ENCODE measurements around the gene VOPP1. TPM values are rescaled to one million over a fixed set of nuclear protein-coding genes. Genes with fewer than 3 reads are reported as not detected.

The VOPP1 gene
- total RNA-seq, 1 donor from 2014 or later, result 90.6 TPM

- H3K9me3 Mint-ChIP-seq, result no peaks in the 10 kb centered on the region
- H3K27ac Mint-ChIP-seq, result peak overlapping the region; percentile 93
- H3K36me3 Mint-ChIP-seq (ENCODE audit: low read depth), result peaks cover 25% of the 10 kb centered on the region
- H3K27me3 Mint-ChIP-seq, result no peaks in the 10 kb centered on the region
- peaks cover 72% of the 10 kb centered on the region for H3K4me1 Mint-ChIP-seq
- peak overlapping the region; percentile 91 for H3K4me3 Mint-ChIP-seq
- intact Hi-C loops (cut with micrococcal nuclease), result loop anchor here (1.0 to 10.0 kb wide), 9 partner anchors 21 to 575 kb away; partner anchors contain the start of genes CCT6A, CHCHD2, MRPS17 and PSPH
- DNase-seq, result peak; percentile 90
Observed at GRCh38 chr7:55571511-55572377, 558 bp downstream of the VOPP1 start.

DNA sequence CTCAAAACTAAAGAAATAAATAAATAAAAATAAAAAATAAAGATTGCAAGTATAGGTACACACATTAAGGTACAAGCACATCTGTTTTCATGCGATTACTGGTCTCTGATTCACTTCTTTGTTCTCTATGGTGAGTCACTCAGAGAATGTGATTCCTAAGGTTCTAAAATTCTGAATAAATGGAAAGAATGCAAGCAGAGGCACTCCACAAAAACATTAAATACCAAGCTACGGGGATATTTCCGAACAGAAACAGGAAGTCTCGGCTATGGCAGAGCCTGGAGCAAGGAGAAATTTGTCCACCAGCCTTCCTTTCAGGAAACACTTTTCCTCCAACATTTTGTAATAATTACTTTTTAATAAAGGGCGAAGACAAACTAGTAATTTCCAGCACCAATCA lies 1.4 kb downstream of the VOPP1 start:
- Mint-ChIP-seq H3K4me1 (peaks cover 73% of the 10 kb centered on the region), H3K27me3 (no peaks in the 10 kb centered on the region), H3K4me3 (peak overlapping the region; percentile 91), H3K9me3 (no peaks in the 10 kb centered on the region), H3K36me3 (ENCODE audit: low read depth) (peaks cover 26% of the 10 kb centered on the region), H3K27ac (peak overlapping the region; percentile 93)
- DNase-seq, result no peak
- intact Hi-C loops (cut with micrococcal nuclease), result loop anchor here (1.0 to 10.0 kb wide), 8 partner anchors 14 to 574 kb away; partner anchors contain the start of genes CCT6A, CHCHD2, MRPS17 and PSPH

- Mint-ChIP-seq H3K36me3 (ENCODE audit: low read depth) (peaks cover 29% of the 10 kb centered on the region), H3K4me1 (peaks cover 73% of the 10 kb centered on the region), H3K27ac (peak overlapping the region; percentile 92), H3K9me3 (no peaks in the 10 kb centered on the region), H3K4me3 (peak overlapping the region; percentile 91), H3K27me3 (no peaks in the 10 kb centered on the region)
- DNase-seq, result no peak
- intact Hi-C loops (cut with micrococcal nuclease), result loop anchor here (1.0 to 10.0 kb wide), 7 partner anchors 13 to 574 kb away; partner anchors contain the start of genes CCT6A, CHCHD2, MRPS17 and PSPH
Observed at GRCh38 chr7:55570218-55570873, 2.0 kb downstream of the VOPP1 start.

DNA sequence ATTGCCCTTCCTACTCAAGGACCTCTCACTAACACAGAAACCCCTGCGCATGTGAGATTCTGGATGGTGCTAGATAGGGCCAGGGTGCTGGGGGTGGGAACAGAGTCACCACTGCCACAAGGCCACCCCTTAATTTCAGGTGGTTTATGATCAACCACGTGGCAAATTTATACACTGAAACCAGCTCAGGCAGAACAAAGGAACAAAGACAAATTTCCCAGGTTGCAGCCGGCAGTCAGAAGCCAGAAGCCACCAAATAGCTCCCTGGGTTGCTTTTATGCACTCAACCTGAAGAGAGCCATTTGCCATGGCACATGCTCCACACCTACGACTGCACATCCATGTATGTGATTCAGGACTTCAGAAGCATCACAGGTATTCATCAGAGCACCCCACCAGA lies 2.5 kb downstream of the VOPP1 start:
- peaks cover 33% of the 10 kb centered on the region for H3K36me3 Mint-ChIP-seq (ENCODE audit: low read depth)
- intact Hi-C loops (cut with micrococcal nuclease), result loop anchor here (1.0 to 10.0 kb wide), 8 partner anchors 12 to 573 kb away; partner anchors contain the start of genes CCT6A, CHCHD2, MRPS17 and PSPH
- DNase-seq, result peak; percentile 68
- no peaks in the 10 kb centered on the region for H3K27me3 Mint-ChIP-seq
- H3K4me1 Mint-ChIP-seq, result peaks cover 74% of the 10 kb centered on the region
- no peaks in the 10 kb centered on the region for H3K9me3 Mint-ChIP-seq
- peak overlapping the region; percentile 92 for H3K27ac Mint-ChIP-seq
- peak overlapping the region; percentile 91 for H3K4me3 Mint-ChIP-seq

DNA sequence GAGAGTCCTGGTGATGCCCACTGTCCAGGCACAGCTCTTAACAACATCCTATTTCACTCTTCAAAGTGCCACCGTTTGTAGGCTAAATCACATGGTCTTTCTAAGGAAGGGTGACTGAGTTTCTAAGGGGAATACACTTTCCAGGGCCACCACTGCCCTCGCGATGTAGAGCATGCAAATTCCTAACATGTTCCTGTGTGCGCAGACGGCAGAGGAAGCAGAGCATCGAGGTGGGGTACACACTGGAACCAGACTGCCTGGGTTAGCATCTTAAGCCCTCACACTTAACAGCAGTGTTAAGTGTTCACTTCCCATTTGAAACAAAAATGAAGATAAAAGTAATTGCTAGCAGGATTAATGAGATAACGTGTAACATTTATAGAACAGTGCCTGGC lies 3.0 kb downstream of the VOPP1 start:
- H3K27me3 Mint-ChIP-seq, result no peaks in the 10 kb centered on the region
- intact Hi-C loops (cut with micrococcal nuclease), result loop anchor here (2.0 kb wide), 1 partner anchor 260 kb away; no protein-coding TSS in a partner anchor
- H3K36me3 Mint-ChIP-seq (ENCODE audit: low read depth), result peaks cover 33% of the 10 kb centered on the region
- no peaks in the 10 kb centered on the region for H3K9me3 Mint-ChIP-seq
- peaks cover 73% of the 10 kb centered on the region for H3K4me1 Mint-ChIP-seq
- H3K4me3 Mint-ChIP-seq, result peak overlapping the region; percentile 91
- peak overlapping the region; percentile 92 for H3K27ac Mint-ChIP-seq
- DNase-seq, result no peak

DNA sequence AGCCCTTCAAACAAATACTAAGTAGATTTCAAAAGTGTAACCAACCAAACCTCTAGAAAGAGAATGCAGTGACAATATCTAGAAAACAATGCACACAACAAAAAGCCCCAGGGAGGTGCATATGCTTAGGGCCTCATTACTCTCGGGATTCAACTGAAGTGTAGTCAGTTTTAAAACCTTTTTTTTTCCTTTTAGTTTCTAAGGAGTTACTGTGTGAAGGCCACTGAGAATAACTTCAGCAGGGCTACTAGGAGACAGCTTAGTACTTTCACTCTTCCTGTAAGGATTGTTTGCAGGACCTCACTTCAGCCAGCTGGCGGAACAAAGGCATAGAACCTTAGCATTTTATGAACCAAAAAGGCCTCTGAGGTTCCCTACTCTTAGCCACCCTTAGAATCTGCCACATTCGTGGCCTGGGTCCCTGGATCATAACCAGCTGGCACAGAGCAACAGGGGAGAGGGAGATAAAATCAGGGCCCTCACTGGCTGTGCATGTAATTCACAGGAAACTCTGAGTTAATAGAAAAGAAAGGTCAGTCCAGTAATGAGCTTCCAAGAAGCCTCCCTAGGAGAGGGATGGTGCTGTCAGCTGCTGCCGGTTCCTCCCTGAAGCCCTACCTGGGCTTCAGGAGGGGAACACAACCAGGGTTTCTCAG lies 3.6 kb downstream of the VOPP1 start:
- Mint-ChIP-seq H3K4me1 (peaks cover 72% of the 10 kb centered on the region), H3K27me3 (no peaks in the 10 kb centered on the region), H3K27ac (peak overlapping the region; percentile 92), H3K9me3 (no peaks in the 10 kb centered on the region), H3K36me3 (ENCODE audit: low read depth) (peaks cover 36% of the 10 kb centered on the region), H3K4me3 (peak overlapping the region; percentile 91)
- no peak for DNase-seq
- intact Hi-C loops (cut with micrococcal nuclease), result loop anchor here (2.0 kb wide), 1 partner anchor 260 kb away; no protein-coding TSS in a partner anchor

- intact Hi-C loops (cut with micrococcal nuclease), result no loop called here
- peaks cover 66% of the 10 kb centered on the region for H3K4me1 Mint-ChIP-seq
- H3K9me3 Mint-ChIP-seq, result no peaks in the 10 kb centered on the region
- peak overlapping the region; percentile 35 for H3K4me3 Mint-ChIP-seq
- no peaks in the 10 kb centered on the region for H3K27me3 Mint-ChIP-seq
- DNase-seq, result no peak
- H3K27ac Mint-ChIP-seq, result peak overlapping the region; percentile 44
- peaks cover 37% of the 10 kb centered on the region for H3K36me3 Mint-ChIP-seq (ENCODE audit: low read depth)
Observed at GRCh38 chr7:55567571-55567970, 4.7 kb downstream of the VOPP1 start.

DNA sequence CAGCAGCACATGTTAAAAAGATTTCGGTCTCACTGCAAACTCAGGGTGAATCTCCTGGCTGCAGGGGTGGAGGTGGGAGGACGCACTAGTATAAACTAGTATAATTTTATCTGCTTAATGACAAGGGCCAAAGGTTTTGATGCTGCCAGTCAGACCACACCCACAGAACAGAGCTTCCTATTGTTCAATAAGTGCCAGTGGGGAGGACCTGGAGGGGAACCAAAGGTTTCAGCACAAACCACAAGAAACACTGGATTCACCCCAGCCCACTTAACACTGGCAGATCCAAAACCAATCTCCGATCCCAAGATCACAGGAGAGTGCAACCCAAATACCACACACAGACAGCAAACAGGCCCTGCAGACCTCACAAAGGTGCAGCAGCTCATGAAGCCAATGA lies 6.6 kb downstream of the VOPP1 start:
- Mint-ChIP-seq H3K4me3 (peak overlapping the region; percentile 50), H3K9me3 (no peaks in the 10 kb centered on the region), H3K36me3 (ENCODE audit: low read depth) (peaks cover 48% of the 10 kb centered on the region), H3K4me1 (peaks cover 74% of the 10 kb centered on the region), H3K27me3 (no peaks in the 10 kb centered on the region), H3K27ac (peak overlapping the region; percentile 74)
- intact Hi-C loops (cut with micrococcal nuclease), result no loop called here
- no peak for DNase-seq

GRCh38 chr7:55563596-55564325 lies 8.5 kb downstream of the VOPP1 start:
- Mint-ChIP-seq H3K4me1 (peaks cover 71% of the 10 kb centered on the region), H3K36me3 (ENCODE audit: low read depth) (peaks cover 51% of the 10 kb centered on the region), H3K27me3 (no peaks in the 10 kb centered on the region), H3K9me3 (no peaks in the 10 kb centered on the region), H3K27ac (peak overlapping the region; percentile 10), H3K4me3 (no peak overlapping the region)
- intact Hi-C loops (cut with micrococcal nuclease), result no loop called here
- DNase-seq, result no peak

GRCh38 chr7:55561690-55562089 lies 10.6 kb downstream of the VOPP1 start:
- Mint-ChIP-seq H3K9me3 (no peaks in the 10 kb centered on the region), H3K27ac (no peak overlapping the region), H3K4me3 (no peak overlapping the region), H3K36me3 (ENCODE audit: low read depth) (peaks cover 35% of the 10 kb centered on the region), H3K27me3 (no peaks in the 10 kb centered on the region), H3K4me1 (peaks cover 69% of the 10 kb centered on the region)
- intact Hi-C loops (cut with micrococcal nuclease), result no loop called here
- DNase-seq, result no peak

DNA sequence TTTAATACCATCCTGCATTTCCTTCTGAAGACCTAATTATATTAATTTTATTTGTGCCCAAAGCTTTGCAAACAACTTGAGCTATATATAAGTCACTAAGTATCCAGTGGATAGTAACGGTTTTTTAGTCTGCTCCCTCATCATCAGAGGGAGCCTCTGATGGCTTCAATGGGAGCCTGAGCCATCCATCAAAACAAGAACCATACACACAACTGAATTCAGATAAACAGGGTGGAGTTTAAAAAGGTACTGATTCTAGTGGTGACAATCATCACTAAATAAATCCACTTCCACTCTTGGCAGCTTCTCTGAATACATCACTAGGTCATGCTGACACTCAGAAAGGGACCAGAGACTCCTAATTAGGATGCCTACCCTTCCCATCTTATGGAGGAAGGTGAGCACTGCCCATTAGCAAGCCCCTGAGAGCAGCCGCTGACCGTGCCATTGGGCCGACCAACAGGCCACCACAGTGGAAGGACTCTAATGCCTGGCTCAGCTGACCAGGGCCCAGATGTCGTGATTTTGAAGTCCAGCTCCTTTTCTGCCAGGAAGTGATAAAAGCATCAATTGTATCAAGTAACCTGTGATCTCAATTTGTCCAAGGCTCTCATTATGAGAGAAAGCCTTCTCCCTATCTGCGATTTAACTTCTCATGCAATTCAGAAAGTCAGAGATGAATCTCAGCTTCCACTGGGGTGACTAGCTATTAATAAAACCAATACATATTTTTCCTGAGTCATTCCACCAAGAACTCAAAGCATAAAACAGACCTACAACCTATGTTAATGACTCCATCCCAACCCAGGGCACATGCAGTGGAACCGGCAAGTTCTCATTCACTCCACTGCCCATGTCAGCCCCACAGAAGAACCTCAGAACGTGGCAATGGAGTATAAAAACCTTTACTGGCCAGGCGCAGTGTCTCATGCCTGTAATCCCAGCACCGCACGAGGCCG lies 13.1 kb downstream of the VOPP1 start:
- H3K27me3 Mint-ChIP-seq, result no peaks in the 10 kb centered on the region
- no peaks in the 10 kb centered on the region for H3K9me3 Mint-ChIP-seq
- DNase-seq, result no peak
- no peak overlapping the region for H3K4me3 Mint-ChIP-seq
- peaks cover 76% of the 10 kb centered on the region for H3K4me1 Mint-ChIP-seq
- peaks cover 43% of the 10 kb centered on the region for H3K36me3 Mint-ChIP-seq (ENCODE audit: low read depth)
- peak overlapping the region; percentile 35 for H3K27ac Mint-ChIP-seq
- intact Hi-C loops (cut with micrococcal nuclease), result no loop called here

GRCh38 chr7:55557666-55558188 lies 14.6 kb downstream of the VOPP1 start:
- H3K4me1 Mint-ChIP-seq, result peaks cover 80% of the 10 kb centered on the region
- H3K27ac Mint-ChIP-seq, result peak overlapping the region; percentile 89
- DNase-seq, result peak; percentile 61
- H3K27me3 Mint-ChIP-seq, result no peaks in the 10 kb centered on the region
- H3K9me3 Mint-ChIP-seq, result no peaks in the 10 kb centered on the region
- peaks cover 47% of the 10 kb centered on the region for H3K36me3 Mint-ChIP-seq (ENCODE audit: low read depth)
- intact Hi-C loops (cut with micrococcal nuclease), result loop anchor here (1.0 kb wide), 2 partner anchors 13 to 23 kb away; no protein-coding TSS in a partner anchor
- peak overlapping the region; percentile 64 for H3K4me3 Mint-ChIP-seq
